ENCODE results near the gene NBPF3.

DNA sequence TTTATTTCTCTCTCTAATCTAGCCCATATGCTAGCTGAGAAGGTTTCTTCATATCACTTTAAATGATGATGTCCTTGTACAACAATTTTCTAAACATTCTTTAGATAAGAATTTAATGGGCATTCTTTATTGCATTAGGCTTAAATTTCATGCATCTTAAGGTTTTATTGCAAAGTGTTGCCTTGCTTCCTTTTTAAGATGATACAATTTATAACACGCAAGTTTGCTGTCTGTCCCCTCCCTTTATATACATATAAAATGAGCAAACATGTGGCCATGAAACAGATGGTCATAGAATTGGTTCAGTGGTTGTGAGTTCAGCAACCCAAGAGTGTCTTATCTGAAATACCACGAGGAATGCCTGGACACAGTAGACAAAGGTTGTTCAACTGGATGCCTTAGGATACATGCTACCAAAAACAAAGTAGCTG is 12.1 kb downstream of the NBPF3 start:
- TF ChIP-seq, protein P1, sequence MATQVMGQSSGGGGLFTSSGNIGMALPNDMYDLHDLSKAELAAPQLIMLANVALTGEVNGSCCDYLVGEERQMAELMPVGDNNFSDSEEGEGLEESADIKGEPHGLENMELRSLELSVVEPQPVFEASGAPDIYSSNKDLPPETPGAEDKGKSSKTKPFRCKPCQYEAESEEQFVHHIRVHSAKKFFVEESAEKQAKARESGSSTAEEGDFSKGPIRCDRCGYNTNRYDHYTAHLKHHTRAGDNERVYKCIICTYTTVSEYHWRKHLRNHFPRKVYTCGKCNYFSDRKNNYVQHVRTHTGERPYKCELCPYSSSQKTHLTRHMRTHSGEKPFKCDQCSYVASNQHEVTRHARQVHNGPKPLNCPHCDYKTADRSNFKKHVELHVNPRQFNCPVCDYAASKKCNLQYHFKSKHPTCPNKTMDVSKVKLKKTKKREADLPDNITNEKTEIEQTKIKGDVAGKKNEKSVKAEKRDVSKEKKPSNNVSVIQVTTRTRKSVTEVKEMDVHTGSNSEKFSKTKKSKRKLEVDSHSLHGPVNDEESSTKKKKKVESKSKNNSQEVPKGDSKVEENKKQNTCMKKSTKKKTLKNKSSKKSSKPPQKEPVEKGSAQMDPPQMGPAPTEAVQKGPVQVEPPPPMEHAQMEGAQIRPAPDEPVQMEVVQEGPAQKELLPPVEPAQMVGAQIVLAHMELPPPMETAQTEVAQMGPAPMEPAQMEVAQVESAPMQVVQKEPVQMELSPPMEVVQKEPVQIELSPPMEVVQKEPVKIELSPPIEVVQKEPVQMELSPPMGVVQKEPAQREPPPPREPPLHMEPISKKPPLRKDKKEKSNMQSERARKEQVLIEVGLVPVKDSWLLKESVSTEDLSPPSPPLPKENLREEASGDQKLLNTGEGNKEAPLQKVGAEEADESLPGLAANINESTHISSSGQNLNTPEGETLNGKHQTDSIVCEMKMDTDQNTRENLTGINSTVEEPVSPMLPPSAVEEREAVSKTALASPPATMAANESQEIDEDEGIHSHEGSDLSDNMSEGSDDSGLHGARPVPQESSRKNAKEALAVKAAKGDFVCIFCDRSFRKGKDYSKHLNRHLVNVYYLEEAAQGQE (IDR thresholded peaks at IDR 0.05) = no peak
- TF ChIP-seq, protein P2, sequence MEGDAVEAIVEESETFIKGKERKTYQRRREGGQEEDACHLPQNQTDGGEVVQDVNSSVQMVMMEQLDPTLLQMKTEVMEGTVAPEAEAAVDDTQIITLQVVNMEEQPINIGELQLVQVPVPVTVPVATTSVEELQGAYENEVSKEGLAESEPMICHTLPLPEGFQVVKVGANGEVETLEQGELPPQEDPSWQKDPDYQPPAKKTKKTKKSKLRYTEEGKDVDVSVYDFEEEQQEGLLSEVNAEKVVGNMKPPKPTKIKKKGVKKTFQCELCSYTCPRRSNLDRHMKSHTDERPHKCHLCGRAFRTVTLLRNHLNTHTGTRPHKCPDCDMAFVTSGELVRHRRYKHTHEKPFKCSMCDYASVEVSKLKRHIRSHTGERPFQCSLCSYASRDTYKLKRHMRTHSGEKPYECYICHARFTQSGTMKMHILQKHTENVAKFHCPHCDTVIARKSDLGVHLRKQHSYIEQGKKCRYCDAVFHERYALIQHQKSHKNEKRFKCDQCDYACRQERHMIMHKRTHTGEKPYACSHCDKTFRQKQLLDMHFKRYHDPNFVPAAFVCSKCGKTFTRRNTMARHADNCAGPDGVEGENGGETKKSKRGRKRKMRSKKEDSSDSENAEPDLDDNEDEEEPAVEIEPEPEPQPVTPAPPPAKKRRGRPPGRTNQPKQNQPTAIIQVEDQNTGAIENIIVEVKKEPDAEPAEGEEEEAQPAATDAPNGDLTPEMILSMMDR (IDR thresholded peaks at IDR 0.05; ENCODE audit: low read depth, low read length, missing input control) = no peak
- TF ChIP-seq SP1 (IDR thresholded peaks at IDR 0.05) (no peak), FOXA1 (IDR thresholded peaks at IDR 0.05) (no peak), YY1 (IDR thresholded peaks at IDR 0.05) (no peak), RAD21 (IDR thresholded peaks at IDR 0.05) (no peak), RXRA (IDR thresholded peaks at IDR 0.05) (peak; percentile 9 to 42), EGR1 (IDR thresholded peaks at IDR 0.05; ENCODE audit: low read depth in 2 of 2) (no peak), TAF1 (conservative IDR thresholded peaks at IDR 0.05) (no peak), GABPA (IDR thresholded peaks at IDR 0.05 in 1 of 2, conservative IDR thresholded peaks at IDR 0.05 in 1 of 2) (no peak), JUND (IDR thresholded peaks at IDR 0.05) (no peak)
- TF ChIP-seq, protein P3, sequence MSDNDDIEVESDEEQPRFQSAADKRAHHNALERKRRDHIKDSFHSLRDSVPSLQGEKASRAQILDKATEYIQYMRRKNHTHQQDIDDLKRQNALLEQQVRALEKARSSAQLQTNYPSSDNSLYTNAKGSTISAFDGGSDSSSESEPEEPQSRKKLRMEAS (IDR thresholded peaks at IDR 0.05) = no peak
- TF ChIP-seq, protein P4, sequence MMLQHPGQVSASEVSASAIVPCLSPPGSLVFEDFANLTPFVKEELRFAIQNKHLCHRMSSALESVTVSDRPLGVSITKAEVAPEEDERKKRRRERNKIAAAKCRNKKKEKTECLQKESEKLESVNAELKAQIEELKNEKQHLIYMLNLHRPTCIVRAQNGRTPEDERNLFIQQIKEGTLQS (IDR thresholded peaks at IDR 0.05) = no peak
- TF ChIP-seq, protein P5, sequence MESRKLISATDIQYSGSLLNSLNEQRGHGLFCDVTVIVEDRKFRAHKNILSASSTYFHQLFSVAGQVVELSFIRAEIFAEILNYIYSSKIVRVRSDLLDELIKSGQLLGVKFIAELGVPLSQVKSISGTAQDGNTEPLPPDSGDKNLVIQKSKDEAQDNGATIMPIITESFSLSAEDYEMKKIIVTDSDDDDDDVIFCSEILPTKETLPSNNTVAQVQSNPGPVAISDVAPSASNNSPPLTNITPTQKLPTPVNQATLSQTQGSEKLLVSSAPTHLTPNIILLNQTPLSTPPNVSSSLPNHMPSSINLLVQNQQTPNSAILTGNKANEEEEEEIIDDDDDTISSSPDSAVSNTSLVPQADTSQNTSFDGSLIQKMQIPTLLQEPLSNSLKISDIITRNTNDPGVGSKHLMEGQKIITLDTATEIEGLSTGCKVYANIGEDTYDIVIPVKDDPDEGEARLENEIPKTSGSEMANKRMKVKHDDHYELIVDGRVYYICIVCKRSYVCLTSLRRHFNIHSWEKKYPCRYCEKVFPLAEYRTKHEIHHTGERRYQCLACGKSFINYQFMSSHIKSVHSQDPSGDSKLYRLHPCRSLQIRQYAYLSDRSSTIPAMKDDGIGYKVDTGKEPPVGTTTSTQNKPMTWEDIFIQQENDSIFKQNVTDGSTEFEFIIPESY (IDR thresholded peaks at IDR 0.05) = no peak
